Hepatocyte (in vitro differentiated cells): ENCODE measurements around the gene SLC10A1. TPM values are rescaled to one million over a fixed set of nuclear protein-coding genes. Genes with fewer than 3 reads are reported as not detected.

Source experiments
- DNase-seq: peaks from one replicate; pipeline ENCODE4 v3.0.0-alpha.2; 2016; ENCODE audit warnings: low spot score
- H2AFZ ChIP-seq: fragments of 200-600 bp; sonication (generic); 2 replicates; pipeline ENCODE4 v1.6.0; 2016; ENCODE audit warnings: antibody characterized with exemption, mild to moderate bottlenecking
- H3K27ac ChIP-seq: fragments of 200-600 bp; sonication (generic); 2 replicates; pipeline ENCODE4 v1.5.1; 2016; ENCODE audit warnings: mild to moderate bottlenecking
- H3K27me3 ChIP-seq: fragments of 200-600 bp; sonication (generic); 2 replicates; pipeline ENCODE4 v1.6.1; 2016
- H3K36me3 ChIP-seq: fragments of 200-600 bp; sonication (generic); replicated peaks from 2 replicates; pipeline ENCODE4 v1.5.1; 2016; ENCODE audit warnings: low read depth; ENCODE audit not compliant: insufficient read depth
- H3K4me1 ChIP-seq: fragments of 200-600 bp; sonication (generic); 2 replicates; pipeline ENCODE4 v1.5.1; 2016; ENCODE audit warnings: mild to moderate bottlenecking, moderate library complexity; ENCODE audit not compliant: insufficient read depth
- H3K4me2 ChIP-seq: fragments of 200-600 bp; sonication (generic); 2 replicates; pipeline ENCODE4 v1.6.0; 2016
- H3K4me3 ChIP-seq: fragments of 200-600 bp; sonication (generic); 2 replicates; pipeline ENCODE4 v1.5.1; 2016; ENCODE audit warnings: mild to moderate bottlenecking
- H3K79me2 ChIP-seq: fragments of 200-600 bp; sonication (generic); 2 replicates; pipeline ENCODE4 v1.6.0; 2017; ENCODE audit warnings: mild to moderate bottlenecking
- H3K9me2 ChIP-seq: fragments of 200-600 bp; sonication (generic); replicated peaks from 2 replicates; pipeline ENCODE4 v1.6.0; 2017; ENCODE audit warnings: mild to moderate bottlenecking; ENCODE audit not compliant: insufficient read depth
- H3K9me3 ChIP-seq: fragments of 200-600 bp; sonication (generic); 2 replicates; pipeline ENCODE4 v1.5.1; 2016; ENCODE audit warnings: low read depth, mild to moderate bottlenecking
- H4K20me1 ChIP-seq: fragments of 200-600 bp; sonication (generic); 2 replicates; pipeline ENCODE4 v1.6.0; 2016; ENCODE audit warnings: mild to moderate bottlenecking; ENCODE audit not compliant: insufficient read depth, poor library complexity, severe bottlenecking
- EZH2 ChIP-seq: fragments of 200-600 bp; sonication (generic); IDR thresholded peaks from 2 replicates; pipeline ENCODE4 v1.6.1; 2016; ENCODE audit warnings: antibody characterized with exemption, mild to moderate bottlenecking, borderline replicate concordance
- EZH2phosphoT487 ChIP-seq: fragments of 200-600 bp; sonication (generic); IDR thresholded peaks from one replicate; pipeline ENCODE4 v1.6.1; 2018; ENCODE audit warnings: antibody characterized with exemption, mild to moderate bottlenecking, low read depth, moderate library complexity; ENCODE audit not compliant: unreplicated experiment, severe bottlenecking
- WGBS: methylation state at CpG from one replicate; pipeline ENCODE4 v1.1.6; 2016; ENCODE audit warnings: low lambda C conversion rate; ENCODE audit errors: missing lambda C conversion rate; 5-methylcytosine and 5-hydroxymethylcytosine counted together
- polyA plus RNA-seq: library from polyadenylated mRNA; unstranded; fragments of >200 nt; fragmentation: Nextera tagmentation; extraction: Ambion mirVana; gene quantifications from 2 replicates; pipeline ENCODE4 v1.2.1, GENCODE V29; 2016
- total RNA-seq: library from RNA; depleted of rRNA; stranded (reverse); fragments of >200 nt; gene quantifications from 2 replicates; pipeline ENCODE4 v1.2.3, GENCODE V29; 2014
- TF ChIP-seq, protein P1 (sequence below): fragments of 200-600 bp; sonication (generic); IDR thresholded peaks from 2 replicates; pipeline ENCODE4 v1.5.1; 2016; ENCODE audit warnings: antibody characterized with exemption, mild to moderate bottlenecking; ENCODE audit not compliant: poor library complexity

The SLC10A1 gene
- total and polyA plus RNA-seq, 2 experiments from 2014 or later, result 2.9 to 3.0 TPM

DNA sequence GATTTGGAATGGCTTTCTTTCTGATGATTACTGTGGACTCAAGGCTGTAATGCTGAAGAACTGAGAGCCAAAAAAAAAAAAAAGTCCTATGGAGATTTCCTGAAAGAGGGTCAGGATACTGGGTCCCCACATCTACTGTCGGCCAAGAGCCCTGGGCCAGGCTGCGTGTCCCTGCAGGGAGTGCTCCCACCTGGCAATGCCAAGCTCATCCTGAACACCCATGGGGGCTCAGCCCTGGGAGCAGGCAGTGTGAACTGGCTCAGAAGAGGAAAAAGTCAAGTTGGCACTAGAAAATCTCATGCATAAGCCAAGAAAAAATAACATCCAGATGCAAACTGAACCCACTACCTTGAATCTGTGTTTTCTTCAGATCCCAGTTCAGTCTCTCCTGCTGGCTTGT, 47.1 kb upstream of the SLC10A1 start:
- Histone ChIP-seq H3K4me3 (no peak overlapping the region), H3K4me2 (no peak overlapping the region), H3K27me3 (peaks cover 3% of the 10 kb centered on the region), H2AFZ (no peak overlapping the region), H3K9me2 (no peaks in the 10 kb centered on the region), H3K36me3 (no peaks in the 10 kb centered on the region), H3K4me1 (no peaks in the 10 kb centered on the region), H3K27ac (no peak overlapping the region), H3K9me3 (no peaks in the 10 kb centered on the region), H4K20me1 (no peaks in the 10 kb centered on the region), H3K79me2 (no peaks in the 10 kb centered on the region)
- 100% methylated on average over 2 of the region's 2 CpGs for WGBS
- DNase-seq, result no peak
- TF ChIP-seq, protein P1, sequence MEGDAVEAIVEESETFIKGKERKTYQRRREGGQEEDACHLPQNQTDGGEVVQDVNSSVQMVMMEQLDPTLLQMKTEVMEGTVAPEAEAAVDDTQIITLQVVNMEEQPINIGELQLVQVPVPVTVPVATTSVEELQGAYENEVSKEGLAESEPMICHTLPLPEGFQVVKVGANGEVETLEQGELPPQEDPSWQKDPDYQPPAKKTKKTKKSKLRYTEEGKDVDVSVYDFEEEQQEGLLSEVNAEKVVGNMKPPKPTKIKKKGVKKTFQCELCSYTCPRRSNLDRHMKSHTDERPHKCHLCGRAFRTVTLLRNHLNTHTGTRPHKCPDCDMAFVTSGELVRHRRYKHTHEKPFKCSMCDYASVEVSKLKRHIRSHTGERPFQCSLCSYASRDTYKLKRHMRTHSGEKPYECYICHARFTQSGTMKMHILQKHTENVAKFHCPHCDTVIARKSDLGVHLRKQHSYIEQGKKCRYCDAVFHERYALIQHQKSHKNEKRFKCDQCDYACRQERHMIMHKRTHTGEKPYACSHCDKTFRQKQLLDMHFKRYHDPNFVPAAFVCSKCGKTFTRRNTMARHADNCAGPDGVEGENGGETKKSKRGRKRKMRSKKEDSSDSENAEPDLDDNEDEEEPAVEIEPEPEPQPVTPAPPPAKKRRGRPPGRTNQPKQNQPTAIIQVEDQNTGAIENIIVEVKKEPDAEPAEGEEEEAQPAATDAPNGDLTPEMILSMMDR, result no peak
- TF ChIP-seq EZH2, result no peak

DNA sequence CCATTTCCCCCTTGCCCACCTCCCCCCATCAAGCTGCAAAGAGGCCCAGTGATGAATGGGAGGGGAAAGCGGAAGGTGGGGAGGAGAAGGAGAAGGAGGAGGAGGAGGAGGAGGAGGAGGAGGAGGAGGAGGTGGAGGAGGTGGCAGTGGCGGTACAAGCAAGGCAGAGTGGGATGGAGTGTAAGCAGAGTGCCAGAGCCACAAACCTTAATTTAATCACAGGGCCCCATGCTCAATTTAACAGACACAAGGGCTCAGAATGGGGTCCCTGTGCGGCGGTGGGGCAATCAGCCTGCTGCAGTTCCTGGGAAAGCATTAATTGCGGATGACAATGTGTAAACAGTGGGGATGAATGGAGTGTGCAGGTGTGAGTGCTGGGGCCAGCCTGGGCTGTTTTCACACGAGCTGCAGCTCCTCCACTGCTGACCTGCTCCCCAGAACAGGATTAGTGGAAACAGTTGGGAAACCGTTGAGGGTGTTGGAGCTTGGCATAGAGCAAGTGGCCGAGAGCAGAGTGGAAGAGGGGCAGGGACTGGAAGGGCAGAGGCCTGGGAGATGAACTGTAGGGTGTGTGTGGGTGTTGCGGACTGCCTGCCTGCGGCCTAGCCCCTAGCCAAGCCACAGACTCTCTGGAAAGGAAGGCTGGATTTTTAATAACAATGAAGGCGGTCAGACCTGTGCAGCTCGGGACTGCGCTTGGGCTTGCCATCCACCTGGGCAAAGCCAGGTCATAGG, 45.8 kb upstream of the SLC10A1 start:
- H3K36me3 ChIP-seq, result no peaks in the 10 kb centered on the region
- H3K9me3 ChIP-seq, result no peaks in the 10 kb centered on the region
- WGBS, result 60% methylated on average over 12 of the region's 13 CpGs
- TF ChIP-seq EZH2 (no peak), EZH2phosphoT487 (no peak)
- TF ChIP-seq, protein P1, result no peak
- no peaks in the 10 kb centered on the region for H3K79me2 ChIP-seq
- H3K4me2 ChIP-seq, result no peak overlapping the region
- peaks cover 3% of the 10 kb centered on the region for H3K27me3 ChIP-seq
- H3K4me3 ChIP-seq, result no peak overlapping the region
- H4K20me1 ChIP-seq, result no peaks in the 10 kb centered on the region
- H3K9me2 ChIP-seq, result no peaks in the 10 kb centered on the region
- H3K4me1 ChIP-seq, result no peaks in the 10 kb centered on the region
- no peak overlapping the region for H3K27ac ChIP-seq
- DNase-seq, result no peak
- no peak overlapping the region for H2AFZ ChIP-seq

DNA sequence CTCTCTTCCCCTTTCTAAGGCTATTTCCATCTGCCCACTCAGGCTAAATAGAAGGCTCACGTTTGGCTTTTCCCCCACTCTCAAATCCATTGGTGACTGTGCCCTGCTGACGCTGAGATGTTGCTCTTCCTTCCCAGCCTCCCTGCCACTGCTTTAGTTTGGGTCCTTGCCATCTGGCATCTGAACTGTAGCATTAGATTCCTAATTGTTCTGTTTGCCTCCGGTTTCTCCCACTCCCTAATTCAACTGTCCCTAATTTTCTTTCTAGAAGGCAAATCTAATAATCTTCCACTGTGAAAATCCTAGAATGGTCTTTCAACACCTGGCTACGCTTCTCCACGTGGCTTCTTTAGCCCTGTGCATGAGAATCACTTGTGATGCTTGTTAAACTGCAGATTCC, 44.6 kb upstream of the SLC10A1 start:
- no peak overlapping the region for H2AFZ ChIP-seq
- WGBS, result 71% methylated on average over 5 of the region's 5 CpGs

More for the DNA sequence above, 44.6 kb upstream of the SLC10A1 start:
- Histone ChIP-seq H3K36me3 (no peaks in the 10 kb centered on the region), H3K4me3 (no peak overlapping the region), H3K27ac (no peak overlapping the region), H3K9me3 (no peaks in the 10 kb centered on the region), H3K9me2 (no peaks in the 10 kb centered on the region), H3K4me2 (no peak overlapping the region), H3K79me2 (no peaks in the 10 kb centered on the region), H3K27me3 (peaks cover 3% of the 10 kb centered on the region), H4K20me1 (no peaks in the 10 kb centered on the region), H3K4me1 (no peaks in the 10 kb centered on the region)
- TF ChIP-seq EZH2phosphoT487, result no peak
- TF ChIP-seq, protein P1, result no peak
- no peak for TF ChIP-seq EZH2
- no peak for DNase-seq
